Measurements from ENCODE around the gene KIAA0825.
A peak's percentile ranks its signal among the peaks of the same experiment; 100 is the strongest.

Gene KIAA0825

DNA sequence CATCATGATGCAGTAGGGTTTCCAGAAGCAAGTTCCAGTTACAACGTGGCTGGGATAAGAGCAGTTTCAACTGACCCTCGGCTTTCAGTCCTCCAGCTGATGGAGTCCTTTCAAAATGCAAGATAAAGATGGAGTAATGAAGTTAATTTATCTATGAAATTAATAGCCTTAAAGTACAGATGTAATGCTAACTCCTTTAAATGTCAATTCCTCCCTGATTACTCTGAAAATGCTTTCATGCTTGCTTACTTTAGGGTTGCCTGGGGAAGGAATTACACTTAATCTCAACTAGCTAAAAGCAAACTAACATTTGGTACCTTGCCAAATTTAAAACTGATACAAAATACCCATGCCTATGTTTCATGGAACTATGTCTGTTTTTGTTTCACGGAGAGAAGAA lies 178.4 kb downstream of the KIAA0825 start:
- no peak for DNase-seq (ENCODE audit: low read depth)

DNA sequence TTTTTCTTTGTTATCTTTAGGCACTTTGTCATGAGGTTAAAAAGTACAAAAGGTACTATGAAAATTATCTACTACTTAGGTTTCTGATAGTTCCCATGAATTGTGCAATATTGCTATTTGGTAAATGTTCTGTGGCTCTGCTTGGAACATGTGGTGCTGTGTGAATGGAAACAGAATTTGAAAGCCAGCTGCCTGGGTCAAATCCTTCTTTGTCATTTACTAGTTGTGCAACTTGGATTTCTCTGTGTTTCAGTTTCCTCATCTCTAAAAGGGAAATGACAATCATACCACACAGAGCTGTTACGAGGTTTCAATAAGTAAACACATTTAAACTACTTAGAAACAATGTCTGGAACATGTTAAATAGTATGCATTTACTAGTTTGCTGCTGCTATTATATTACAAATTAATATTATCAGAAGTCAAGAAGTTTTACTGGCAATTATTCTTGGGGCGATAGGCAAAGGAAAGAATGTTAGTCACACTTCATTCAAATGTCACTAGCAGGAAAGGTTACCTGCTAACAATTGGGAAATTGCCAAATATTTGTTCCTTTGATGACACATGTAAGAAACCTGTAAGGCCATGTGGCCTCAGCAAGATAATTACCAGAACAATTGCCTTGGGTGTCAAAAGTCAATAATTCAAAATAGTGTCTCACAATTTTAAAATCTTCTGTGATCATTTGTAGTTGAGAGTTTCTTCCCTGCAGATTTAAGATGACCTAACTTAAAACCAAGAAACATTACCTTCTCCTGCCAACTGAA lies 184.8 kb downstream of the KIAA0825 start:
- peak; percentile 37 for DNase-seq (ENCODE audit: low read depth)

DNA sequence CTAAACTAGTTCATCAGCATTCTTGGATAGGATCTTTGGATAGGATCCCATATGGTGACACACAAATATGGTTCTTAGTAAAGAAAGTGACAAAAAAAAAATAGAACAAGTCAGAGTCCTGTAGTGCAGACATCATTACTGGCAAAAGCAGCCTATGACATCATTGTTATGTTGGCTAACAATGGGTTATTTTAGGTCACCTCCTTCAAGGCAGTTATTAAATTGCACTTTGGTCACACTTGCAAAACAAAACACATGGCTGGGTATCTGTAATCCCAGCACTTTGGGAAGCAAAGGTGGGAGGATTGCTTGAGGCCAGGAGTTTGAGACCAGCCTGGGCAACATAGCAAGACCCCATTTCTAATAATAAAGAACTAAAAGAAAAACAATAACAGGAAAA lies 185.9 kb downstream of the KIAA0825 start:
- DNase-seq (ENCODE audit: low read depth): no peak

DNA sequence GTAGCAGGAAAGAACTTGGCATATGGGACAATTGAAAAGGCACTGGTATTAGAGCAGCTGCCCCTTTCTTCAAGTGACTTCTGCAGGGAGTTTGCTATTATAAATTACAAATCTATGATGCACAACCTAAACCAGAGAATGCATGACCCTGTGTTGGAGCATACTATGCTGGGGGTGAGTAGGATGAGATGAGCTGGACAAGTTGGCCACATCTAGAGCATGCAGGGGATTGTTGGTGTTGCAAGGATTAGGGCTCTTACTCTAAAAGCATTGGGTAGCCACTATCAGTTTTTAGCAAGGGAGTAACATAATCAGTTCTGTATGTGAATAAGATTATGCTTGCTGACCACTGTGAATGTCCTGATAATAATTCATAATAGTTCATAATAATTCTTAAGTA lies 186.7 kb downstream of the KIAA0825 start:
- DNase-seq (ENCODE audit: low read depth): no peak

DNA sequence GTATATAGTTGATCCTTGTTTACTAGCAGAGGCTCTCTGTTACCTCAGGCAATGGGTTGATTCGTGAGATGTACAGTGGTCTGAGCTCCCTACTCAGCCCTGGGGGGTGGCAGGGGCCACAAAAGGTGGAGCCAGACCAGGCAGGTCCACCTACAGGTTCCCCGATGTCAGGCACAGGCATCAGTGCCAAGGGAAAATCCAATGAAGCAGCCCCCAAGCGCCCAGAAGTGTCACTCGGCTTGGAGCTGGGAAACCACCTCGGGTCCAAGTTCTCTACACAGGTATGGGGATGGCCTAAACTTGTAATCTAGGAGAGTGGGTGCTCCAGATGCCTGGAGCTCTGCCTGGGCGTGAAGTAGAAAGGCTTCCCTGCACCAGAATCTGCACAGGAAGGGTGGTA lies 188.8 kb downstream of the KIAA0825 start:
- DNase-seq (ENCODE audit: low read depth): no peak

GRCh38 chr5:94425396-94425795 lies 193.0 kb downstream of the KIAA0825 start:
- DNase-seq (ENCODE audit: low read depth): no peak

DNA sequence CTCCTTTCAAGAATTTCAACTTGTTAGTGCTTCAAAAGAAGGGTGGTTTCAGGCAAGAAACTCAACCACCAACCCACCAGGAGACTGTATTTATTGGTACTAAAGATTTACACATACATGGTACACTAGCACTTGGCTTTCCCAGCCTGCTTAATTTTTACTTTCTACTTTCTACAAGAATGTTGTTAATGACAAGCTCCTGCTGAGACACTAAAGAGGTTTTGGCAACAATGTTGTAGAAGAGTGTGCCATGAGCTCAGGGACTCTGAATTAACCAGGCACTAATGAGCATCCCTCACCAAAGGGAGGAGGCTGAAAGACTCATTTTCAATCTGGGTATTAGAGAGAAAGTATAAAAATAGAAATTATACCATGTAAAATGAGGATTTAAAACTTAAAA lies 195.0 kb downstream of the KIAA0825 start:
- no peak for DNase-seq (ENCODE audit: low read depth)

DNA sequence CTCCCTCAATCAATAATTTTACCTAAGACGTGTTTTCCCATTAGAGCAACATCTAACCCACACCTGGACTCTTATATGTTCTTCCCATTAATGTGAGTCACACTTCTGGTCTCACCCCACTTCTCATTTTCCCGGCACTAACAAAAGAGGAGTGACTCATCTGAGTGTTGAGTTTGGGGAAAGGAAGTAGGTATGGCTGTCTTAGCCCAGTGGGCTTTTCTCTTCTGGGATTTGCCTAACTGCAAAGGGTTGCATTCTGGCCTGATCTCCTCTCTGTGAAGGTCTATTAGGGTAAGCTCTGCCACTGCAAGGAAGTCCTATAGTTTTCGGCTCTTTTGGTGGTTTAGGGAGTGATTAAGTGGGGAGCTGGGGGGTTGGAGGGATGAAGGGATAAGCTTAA lies 195.6 kb downstream of the KIAA0825 start:
- peak; percentile 13 for DNase-seq (ENCODE audit: low read depth)

- DNase-seq (ENCODE audit: low read depth): no peak
Measured at GRCh38 chr5:94420885-94421284, 197.5 kb downstream of the KIAA0825 start.

DNA sequence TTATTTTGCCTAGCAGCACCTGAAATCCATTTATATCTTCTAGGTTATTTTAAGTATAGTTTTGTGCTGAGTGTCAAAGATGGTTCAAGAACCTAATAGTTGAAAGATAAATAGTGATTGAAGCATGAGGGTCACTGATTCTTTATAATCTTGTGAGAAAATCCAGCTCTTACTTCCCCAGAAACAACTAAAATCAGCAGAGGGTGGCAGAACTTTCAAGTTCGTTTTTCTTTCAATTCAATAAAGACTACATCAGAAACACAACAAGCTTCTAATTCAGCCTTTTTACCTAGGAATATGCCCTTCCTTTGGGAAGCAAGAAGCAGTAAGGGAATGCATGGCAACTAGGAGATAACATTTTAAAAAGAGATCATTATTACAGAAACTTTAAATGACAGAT lies 202.6 kb downstream of the KIAA0825 start:
- DNase-seq (ENCODE audit: low read depth): no peak

DNA sequence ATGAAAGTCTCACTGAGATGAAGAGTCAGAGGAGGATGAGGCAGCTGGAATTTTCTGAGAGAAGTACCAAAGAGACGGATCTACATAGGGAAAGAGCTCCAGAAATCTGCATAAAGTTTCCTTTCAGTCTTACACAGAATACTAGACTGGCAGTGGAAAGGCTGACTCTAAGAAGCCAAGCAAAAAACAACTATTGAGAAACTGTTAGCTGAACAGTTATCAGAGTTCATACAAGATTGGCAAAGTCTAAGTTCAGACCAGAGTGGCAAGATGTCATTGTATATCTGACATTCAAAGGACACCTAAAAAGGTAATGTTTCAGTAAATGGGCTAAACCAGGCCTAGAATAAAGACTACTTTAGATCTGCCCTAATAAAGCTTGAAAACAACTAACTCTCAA lies 209.0 kb downstream of the KIAA0825 start:
- DNase-seq (ENCODE audit: low read depth): no peak

- DNase-seq (ENCODE audit: low read depth): peak; percentile 8
Measured at GRCh38 chr5:94407023-94407422, 211.4 kb downstream of the KIAA0825 start.

GRCh38 chr5:94403483-94403882 lies 214.9 kb downstream of the KIAA0825 start:
- no peak for DNase-seq (ENCODE audit: low read depth)

GRCh38 chr5:94402096-94402495 lies 216.3 kb downstream of the KIAA0825 start:
- DNase-seq (ENCODE audit: low read depth): no peak

- DNase-seq (ENCODE audit: low read depth): no peak
Measured at GRCh38 chr5:94397508-94397907, 220.9 kb downstream of the KIAA0825 start.

DNA sequence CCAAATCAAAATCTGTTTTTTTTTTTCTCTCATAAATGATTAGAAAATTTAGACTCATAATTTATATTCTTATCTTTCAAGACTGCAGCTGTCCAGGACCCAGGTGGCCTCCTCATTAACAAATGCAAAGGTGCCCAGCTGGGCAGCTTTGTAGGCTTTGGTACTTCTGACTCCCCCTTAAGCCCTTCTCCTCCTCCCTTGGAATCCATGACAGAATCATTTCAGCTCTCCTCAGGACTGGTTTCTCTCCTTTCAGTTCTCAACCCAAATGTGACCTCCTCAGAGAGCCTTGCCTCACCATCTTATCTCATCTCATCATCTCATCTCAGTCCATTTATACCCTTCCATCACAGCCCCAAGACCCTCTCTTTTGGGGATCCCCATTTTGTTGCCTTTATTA lies 221.7 kb downstream of the KIAA0825 start:
- DNase-seq (ENCODE audit: low read depth): no peak

DNA sequence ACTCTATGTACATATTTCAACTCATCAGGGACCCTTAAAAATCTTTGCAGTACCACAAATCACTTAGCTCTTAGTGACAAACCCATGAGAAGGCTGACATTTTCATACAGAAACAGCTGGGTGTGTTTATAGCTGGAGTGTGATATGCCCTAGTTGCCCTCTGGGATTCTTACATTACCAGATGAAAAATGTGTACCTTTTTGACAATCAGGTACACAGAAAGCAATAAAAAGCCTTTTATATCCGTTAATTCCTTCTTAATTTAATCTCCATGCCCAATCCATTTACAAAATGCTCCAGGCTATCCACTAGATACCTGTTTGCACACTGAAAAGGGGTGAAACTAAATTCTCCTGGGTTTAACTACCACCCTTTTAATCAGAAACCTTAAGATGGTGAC lies 222.9 kb downstream of the KIAA0825 start:
- DNase-seq (ENCODE audit: low read depth): no peak

GRCh38 chr5:94391996-94392395 lies 226.4 kb downstream of the KIAA0825 start:
- no peak for DNase-seq (ENCODE audit: low read depth)

DNA sequence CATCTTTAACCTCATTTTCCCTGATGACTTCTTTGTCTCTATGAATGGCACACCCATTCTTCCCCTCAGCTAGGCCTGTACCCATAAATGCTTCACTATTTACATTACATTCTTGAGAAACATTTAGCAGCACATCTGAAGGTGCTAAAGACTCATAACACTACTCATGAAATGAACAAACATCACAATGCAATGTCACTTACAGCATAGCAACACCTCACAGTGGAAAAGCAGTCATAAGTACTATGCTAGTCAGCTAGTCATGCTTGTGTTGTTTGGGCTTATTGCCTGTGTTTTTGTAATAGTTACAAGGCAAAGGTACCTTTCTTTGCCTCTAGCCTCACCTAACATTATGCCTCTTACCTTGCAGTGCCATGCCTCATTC lies 228.9 kb downstream of the KIAA0825 start:
- no peak for DNase-seq (ENCODE audit: low read depth)

DNA sequence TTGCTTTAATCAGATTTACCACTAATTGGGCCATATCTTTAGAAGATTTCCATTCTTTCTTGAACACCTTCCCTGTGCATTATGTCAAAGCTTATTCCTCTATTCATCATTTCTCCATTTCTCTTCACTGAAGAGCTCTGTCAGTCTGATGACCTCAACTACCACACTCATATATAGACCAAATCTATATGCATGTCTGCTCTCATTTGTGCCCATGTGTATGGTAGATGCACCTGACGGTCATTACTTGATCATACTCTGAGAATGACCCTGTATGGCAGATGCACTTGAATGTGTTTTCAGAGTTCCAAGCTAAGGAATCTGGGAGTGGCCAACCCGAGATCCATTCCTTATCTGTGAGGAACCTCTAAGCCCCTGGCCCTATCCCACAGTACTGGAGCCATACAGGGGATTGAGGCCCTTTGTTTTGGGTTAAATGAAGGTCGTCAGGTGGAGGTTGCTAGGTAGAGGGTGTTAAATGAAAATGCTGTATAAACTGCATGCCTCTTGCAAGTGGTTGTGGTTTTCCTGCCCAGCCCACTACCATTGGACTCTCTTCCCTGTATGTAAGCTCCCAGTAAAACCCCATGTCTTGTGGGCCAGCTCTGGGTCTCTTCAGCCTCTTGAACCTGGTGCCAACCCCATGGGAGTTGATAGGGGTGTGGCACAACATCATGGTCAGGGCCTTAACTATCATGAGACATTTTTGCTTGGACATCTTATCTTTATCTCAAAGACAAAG lies 229.5 kb downstream of the KIAA0825 start:
- no peak for DNase-seq (ENCODE audit: low read depth)

GRCh38 chr5:94385767-94386166 lies 232.6 kb downstream of the KIAA0825 start:
- DNase-seq (ENCODE audit: low read depth): no peak

DNA sequence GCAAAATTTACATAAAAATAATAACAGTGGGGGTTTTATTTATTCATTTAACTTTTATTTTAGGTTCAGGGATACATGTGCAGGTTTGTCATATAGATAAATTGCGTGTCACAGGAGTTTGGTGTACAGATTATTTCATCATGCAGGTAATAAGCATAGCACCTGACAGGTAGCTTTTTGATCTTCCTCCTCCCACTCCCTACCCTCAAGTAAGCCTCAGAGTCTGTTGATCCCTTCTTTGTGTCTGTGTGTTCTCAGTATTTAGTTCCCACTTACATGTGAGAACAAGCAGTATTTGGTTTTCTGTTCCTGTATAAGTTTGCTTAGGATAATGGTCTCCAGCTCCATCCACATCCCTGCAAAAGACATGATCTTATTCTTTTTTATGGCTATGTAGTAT lies 240.3 kb downstream of the KIAA0825 start:
- DNase-seq (ENCODE audit: low read depth): no peak

GRCh38 chr5:94376672-94377345 lies 241.6 kb downstream of the KIAA0825 start:
- no peak for DNase-seq (ENCODE audit: low read depth)
